Activated CD4-positive, alpha-beta T cell treated with anti-CD3 and anti-CD28 coated beads for 36 hours (primary cell): ENCODE data around the gene CDKN1A. TPM values are rescaled to one million over a fixed set of nuclear protein-coding genes. Genes with fewer than 3 reads are reported as not detected.

ENCODE experiments used
- ATAC-seq: fragments of 200-7000 bp; cut with Tn5 transposase; one replicate; pipeline ENCODE4 v1.10.0; 2021; ENCODE audit warnings: mild to moderate bottlenecking, moderate library complexity
- CTCF ChIA-PET: fragments of 350-600 bp; sonication (Branson Sonifier 250); formaldehyde crosslinking; loops from one replicate; lab custom pipeline; 2021; ENCODE audit warnings: antibody characterized with exemption; lab: Charles Lee
- POLR2A ChIA-PET: fragments of 350-600 bp; sonication (Branson Sonifier 250); formaldehyde crosslinking; loops from one replicate; lab custom pipeline; 2021; ENCODE audit warnings: antibody characterized with exemption, inconsistent platforms; lab: Charles Lee
- DNase-seq: peaks from one replicate; pipeline ENCODE4 v3.0.0-alpha.2; 2020
- H3K27ac Mint-ChIP-seq: one replicate; pipeline ENCODE4 v1.8.0; 2021; ENCODE audit warnings: mixed read lengths
- H3K27me3 Mint-ChIP-seq: one replicate; pipeline ENCODE4 v1.8.0; 2021; ENCODE audit warnings: mixed read lengths
- H3K36me3 Mint-ChIP-seq: one replicate; pipeline ENCODE4 v1.8.0; 2021; ENCODE audit warnings: low read depth, mixed read lengths
- H3K4me1 Mint-ChIP-seq: one replicate; pipeline ENCODE4 v1.8.0; 2021; ENCODE audit warnings: mixed read lengths
- H3K4me3 Mint-ChIP-seq: one replicate; pipeline ENCODE4 v1.8.0; 2021; ENCODE audit warnings: mild to moderate bottlenecking, moderate library complexity, mixed read lengths
- H3K9me3 Mint-ChIP-seq: one replicate; pipeline ENCODE4 v1.8.0; 2021; ENCODE audit warnings: low read depth, mixed read lengths
- intact Hi-C, 2 experiments: fragments of 100-400 bp; cut with DNase I in 1 of 2; cut with micrococcal nuclease in 1 of 2; formaldehyde crosslinking; loops; one replicate each; pipeline versions ENCODE4 v1.14.2 to v1.15.1; 2022 to 2024; cut with DNase I, micrococcal nuclease
- total RNA-seq, 2 experiments: library from RNA; stranded (reverse); gene quantifications; one replicate each; pipeline ENCODE4 v1.2.3, GENCODE V29; 2021

CDKN1A gene
- total RNA-seq, 2 experiments from 2014 or later, result 31.3 to 35.9 TPM

DNA sequence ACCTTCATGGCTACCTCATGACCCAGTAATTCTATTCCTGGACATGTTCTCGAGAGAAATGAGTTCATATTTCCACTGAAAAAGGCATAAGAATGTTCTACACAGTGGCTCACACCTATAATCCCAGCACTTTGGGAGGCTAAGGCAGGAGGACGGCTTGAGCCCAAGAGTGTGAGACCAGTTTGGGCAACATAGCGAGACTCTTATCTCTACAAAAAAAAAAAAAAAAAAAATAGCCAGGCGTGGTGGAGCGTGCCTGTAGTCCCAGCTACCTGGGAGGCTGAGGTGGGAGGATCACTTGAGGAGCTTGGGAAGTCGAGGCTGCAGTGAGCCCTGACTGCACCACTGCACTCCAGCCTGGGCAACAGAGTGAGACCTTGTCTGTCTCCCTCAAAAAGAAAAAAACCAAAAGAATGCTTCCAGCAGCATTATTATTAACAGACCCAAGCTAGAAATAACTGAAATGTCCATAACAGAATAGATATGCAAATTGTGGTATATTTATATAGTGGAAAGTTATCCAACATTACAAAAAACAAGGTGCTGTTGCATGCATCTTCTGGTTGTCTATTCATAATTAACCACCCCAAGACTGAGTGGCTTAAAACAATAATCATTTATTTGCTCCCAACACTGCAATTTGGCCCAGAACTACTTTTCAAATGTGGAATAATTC is 9.7 kb downstream of the CDKN1A start:
- H3K9me3 Mint-ChIP-seq, result no peaks in the 10 kb centered on the region
- intact Hi-C loops, result no loop called here
- ChIA-PET CTCF (interaction anchor here (0.6 to 1.0 kb wide), 2 partner anchors 70 to 71 kb away, joined by 3 read pairs; no protein-coding TSS in a partner anchor), POLR2A (interaction anchor here (0.6 kb wide), 1 partner anchor 598 kb away, joined by 3 read pairs; no protein-coding TSS in a partner anchor)
- no peak overlapping the region for H3K4me3 Mint-ChIP-seq
- DNase-seq (no peak), ATAC-seq (no peak)
- no peaks in the 10 kb centered on the region for H3K27me3 Mint-ChIP-seq
- peaks cover 26% of the 10 kb centered on the region for H3K4me1 Mint-ChIP-seq
- H3K36me3 Mint-ChIP-seq, result peaks cover 36% of the 10 kb centered on the region
- H3K27ac Mint-ChIP-seq, result no peak overlapping the region

DNA sequence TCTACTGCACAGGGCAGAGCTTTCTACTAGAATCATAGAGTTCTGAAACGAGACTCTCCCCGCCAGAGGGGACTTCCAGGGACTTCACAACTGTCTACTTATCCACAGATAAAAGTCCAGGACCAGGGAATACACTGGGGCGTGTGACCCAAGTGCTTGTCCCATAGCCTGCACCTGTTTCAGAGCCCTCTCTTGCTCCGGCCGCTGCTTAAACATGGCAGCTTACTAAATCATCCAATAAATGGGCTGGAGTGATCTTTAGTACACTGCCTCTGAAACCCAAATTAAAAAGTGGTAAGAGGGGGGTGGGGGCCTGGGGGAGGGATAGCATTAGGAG is 10.2 kb downstream of the CDKN1A start:
- ATAC-seq (no peak), DNase-seq (no peak)
- H3K27me3 Mint-ChIP-seq, result no peaks in the 10 kb centered on the region
- no peaks in the 10 kb centered on the region for H3K9me3 Mint-ChIP-seq
- POLR2A ChIA-PET, result interaction anchor here (0.6 kb wide), 1 partner anchor 597 kb away, joined by 3 read pairs; no protein-coding TSS in a partner anchor
- CTCF ChIA-PET, result interaction anchor here (1.0 kb wide), 1 partner anchor 71 kb away, joined by 3 read pairs; no protein-coding TSS in a partner anchor
- H3K27ac Mint-ChIP-seq, result no peak overlapping the region
- H3K36me3 Mint-ChIP-seq, result peaks cover 31% of the 10 kb centered on the region
- intact Hi-C loops, result no loop called here
- peaks cover 23% of the 10 kb centered on the region for H3K4me1 Mint-ChIP-seq
- no peak overlapping the region for H3K4me3 Mint-ChIP-seq

- ChIA-PET CTCF (interaction anchor here (1.8 to 2.0 kb wide), 2 partner anchors 10 to 75 kb away, joined by 4 to 10 read pairs; no protein-coding TSS in a partner anchor), POLR2A (no interaction called here)
- DNase-seq, result no peak
- Mint-ChIP-seq H3K9me3 (no peaks in the 10 kb centered on the region), H3K4me3 (no peak overlapping the region), H3K36me3 (peaks cover 10% of the 10 kb centered on the region), H3K27ac (peak overlapping the region; percentile 17), H3K4me1 (peaks cover 34% of the 10 kb centered on the region), H3K27me3 (no peaks in the 10 kb centered on the region)
- intact Hi-C loops, result no loop called here
- no peak for ATAC-seq
These were observed 12.5 kb downstream of the CDKN1A start for GRCh38 chr6:36691011-36691410.

- no peaks in the 10 kb centered on the region for H3K9me3 Mint-ChIP-seq
- DNase-seq (no peak), ATAC-seq (no peak)
- H3K27ac Mint-ChIP-seq, result no peak overlapping the region
- intact Hi-C loops, result no loop called here
- ChIA-PET POLR2A (no interaction called here), CTCF (no interaction called here)
- no peaks in the 10 kb centered on the region for H3K27me3 Mint-ChIP-seq
- H3K36me3 Mint-ChIP-seq, result peaks cover 5% of the 10 kb centered on the region
- H3K4me1 Mint-ChIP-seq, result peaks cover 40% of the 10 kb centered on the region
- H3K4me3 Mint-ChIP-seq, result no peak overlapping the region
These were observed 13.1 kb downstream of the CDKN1A start for GRCh38 chr6:36691612-36692011.

- POLR2A ChIA-PET, result no interaction called here
- no peaks in the 10 kb centered on the region for H3K36me3 Mint-ChIP-seq
- CTCF ChIA-PET, result interaction anchor here (0.6 to 1.5 kb wide), 7 partner anchors 9 to 172 kb away, joined by 3 to 5 read pairs (median 4); partner anchors contain the start of gene SRSF3
- peak; percentile 50 for DNase-seq
- peaks cover 41% of the 10 kb centered on the region for H3K4me1 Mint-ChIP-seq
- peak; percentile 64 for ATAC-seq
- no peak overlapping the region for H3K27ac Mint-ChIP-seq
- intact Hi-C loops, result no loop called here
- H3K4me3 Mint-ChIP-seq, result no peak overlapping the region
- no peaks in the 10 kb centered on the region for H3K27me3 Mint-ChIP-seq
- no peaks in the 10 kb centered on the region for H3K9me3 Mint-ChIP-seq
These were observed 13.7 kb downstream of the CDKN1A start for GRCh38 chr6:36692220-36692619.

DNA sequence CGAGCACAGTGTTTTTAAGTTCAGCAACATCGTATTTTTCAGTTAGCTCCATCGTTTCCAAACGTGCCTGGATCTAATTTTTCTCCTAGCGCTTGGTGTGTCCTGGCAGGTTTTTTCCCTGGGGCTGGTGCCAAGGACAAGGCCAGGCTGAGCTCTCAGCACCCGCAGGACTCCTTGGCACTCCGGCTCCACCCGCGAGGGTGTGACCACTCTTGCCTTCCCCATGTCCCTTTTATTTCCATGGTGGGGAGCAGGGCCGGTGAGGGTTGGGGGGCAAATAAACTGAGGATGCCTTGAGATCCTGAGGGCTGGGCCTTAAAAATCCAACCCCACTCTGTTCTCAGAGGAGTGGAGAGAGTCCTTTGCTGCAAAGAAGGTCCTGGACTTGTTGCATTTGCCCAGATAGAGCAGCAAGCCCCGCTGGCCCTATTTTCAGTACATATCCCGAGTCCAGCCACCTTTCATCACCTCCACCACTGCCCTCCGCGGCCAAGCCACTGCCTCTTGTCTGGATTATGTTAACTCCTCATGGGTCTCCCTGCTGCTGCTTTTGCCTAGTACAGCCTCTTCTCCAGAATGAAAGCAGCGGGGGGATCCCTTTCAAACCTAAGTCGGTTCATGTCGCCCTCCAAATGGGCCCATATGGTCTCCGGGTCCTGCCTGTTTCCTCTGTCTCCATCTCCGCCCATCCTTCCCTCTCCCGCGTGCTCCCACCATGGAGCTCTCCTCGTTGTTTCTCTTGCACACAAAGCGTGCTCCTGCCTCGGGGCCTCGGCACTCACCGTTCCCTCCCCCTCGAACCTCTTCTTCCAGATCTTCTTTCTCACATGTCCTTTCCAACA is 14.6 kb downstream of the CDKN1A start:
- DNase-seq (no peak), ATAC-seq (no peak)
- H3K4me1 Mint-ChIP-seq, result peaks cover 41% of the 10 kb centered on the region
- POLR2A ChIA-PET, result interaction anchor here (0.6 kb wide), 1 partner anchor 150 kb away, joined by 4 read pairs; no protein-coding TSS in a partner anchor
- CTCF ChIA-PET, result interaction anchor here (0.6 to 1.5 kb wide), 9 partner anchors 9 to 173 kb away, joined by 3 to 5 read pairs (median 4); partner anchors contain the start of gene SRSF3
- H3K36me3 Mint-ChIP-seq, result no peaks in the 10 kb centered on the region
- no peaks in the 10 kb centered on the region for H3K27me3 Mint-ChIP-seq
- H3K4me3 Mint-ChIP-seq, result no peak overlapping the region
- no peaks in the 10 kb centered on the region for H3K9me3 Mint-ChIP-seq
- intact Hi-C loops, result no loop called here
- no peak overlapping the region for H3K27ac Mint-ChIP-seq

GRCh38 chr6:36694616-36695015 is 16.1 kb downstream of the CDKN1A start:
- H3K27ac Mint-ChIP-seq, result peak overlapping the region; percentile 67

DNA sequence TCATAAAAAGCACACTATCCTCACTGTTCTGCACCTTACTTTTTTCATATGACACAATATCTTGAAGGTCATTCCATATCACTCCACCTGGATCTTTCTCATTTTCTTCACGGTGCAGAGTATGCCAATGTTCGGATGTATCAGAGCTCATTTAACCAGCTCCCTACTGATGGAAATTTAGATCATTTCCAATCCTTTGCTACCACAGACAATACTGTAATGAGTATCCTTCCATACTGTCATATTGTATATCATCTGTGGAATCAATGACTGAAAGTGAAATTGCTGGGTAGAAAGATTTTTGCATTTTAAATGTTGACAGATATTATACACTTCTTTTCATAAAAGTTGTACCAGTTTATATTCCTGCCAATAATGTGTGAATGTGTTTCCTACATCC is 16.9 kb downstream of the CDKN1A start:
- DNase-seq, result no peak
- H3K27ac Mint-ChIP-seq, result peak overlapping the region; percentile 67
- intact Hi-C loops, result loop anchor here (1.0 kb wide), 3 partner anchors 13 to 60 kb away; no protein-coding TSS in a partner anchor

More at GRCh38 chr6:36694616-36695015, 16.1 kb downstream of the CDKN1A start:
- H3K4me3 Mint-ChIP-seq, result no peak overlapping the region
- CTCF ChIA-PET, result no interaction called here
- H3K4me1 Mint-ChIP-seq, result peaks cover 41% of the 10 kb centered on the region
- no peak for DNase-seq
- POLR2A ChIA-PET, result interaction anchor here (1.6 kb wide), 1 partner anchor 16 kb away, joined by 4 read pairs; the partner anchor contains the start of gene CDKN1A
- H3K27me3 Mint-ChIP-seq, result no peaks in the 10 kb centered on the region
- no peaks in the 10 kb centered on the region for H3K36me3 Mint-ChIP-seq
- no peaks in the 10 kb centered on the region for H3K9me3 Mint-ChIP-seq
- intact Hi-C loops, result loop anchor here (1.0 kb wide), 3 partner anchors 12 to 61 kb away; no protein-coding TSS in a partner anchor
- ATAC-seq, result no peak

GRCh38 chr6:36697481-36697903 is 19.0 kb downstream of the CDKN1A start, which contains the start of gene RAB44:
Gene RAB44, plus strand, starts transcription at chr6:36697826. Its CDS starts 6,410 bp downstream, at chr6:36704236.
- intact Hi-C loops, result no loop called here
- no peak within 1 kb of the TSS for H3K4me3 Mint-ChIP-seq
- H3K4me1 Mint-ChIP-seq, result peaks cover 28% of the 10 kb centered on the region
- POLR2A ChIA-PET, result no interaction called here
- no peak for DNase-seq
- no peak for ATAC-seq
- no peaks in the 10 kb centered on the region for H3K27me3 Mint-ChIP-seq
- CTCF ChIA-PET, result interaction anchor here (0.5 to 1.1 kb wide), 3 partner anchors 19 to 340 kb away, joined by 3 to 6 read pairs (median 3); partner anchors contain the start of gene CDKN1A
- no peaks in the 10 kb centered on the region for H3K9me3 Mint-ChIP-seq
- H3K27ac Mint-ChIP-seq, result no peak within 1 kb of the TSS
- no peaks in the 10 kb centered on the region for H3K36me3 Mint-ChIP-seq

More for the DNA sequence above, 16.9 kb downstream of the CDKN1A start:
- H3K4me1 Mint-ChIP-seq, result peaks cover 41% of the 10 kb centered on the region
- H3K36me3 Mint-ChIP-seq, result no peaks in the 10 kb centered on the region
- H3K27me3 Mint-ChIP-seq, result no peaks in the 10 kb centered on the region
- ChIA-PET POLR2A (interaction anchor here (0.6 to 1.6 kb wide), 3 partner anchors 17 to 180 kb away, joined by 4 read pairs; partner anchors contain the start of gene CDKN1A), CTCF (interaction anchor here (0.6 to 1.3 kb wide), 4 partner anchors 15 to 354 kb away, joined by 3 to 5 read pairs (median 4); no protein-coding TSS in a partner anchor)
- peak; percentile 84 for ATAC-seq
- no peak overlapping the region for H3K4me3 Mint-ChIP-seq
- H3K9me3 Mint-ChIP-seq, result no peaks in the 10 kb centered on the region

- no peaks in the 10 kb centered on the region for H3K27me3 Mint-ChIP-seq
- ChIA-PET CTCF (interaction anchor here (0.6 to 0.9 kb wide), 2 partner anchors 92 to 1736 kb away, joined by 3 to 4 read pairs; no protein-coding TSS in a partner anchor), POLR2A (interaction anchor here (0.6 kb wide), 1 partner anchor 96 kb away, joined by 3 read pairs; no protein-coding TSS in a partner anchor)
- no peak for DNase-seq
- intact Hi-C loops, result no loop called here
- no peak for ATAC-seq
- peaks cover 25% of the 10 kb centered on the region for H3K4me1 Mint-ChIP-seq
- H3K36me3 Mint-ChIP-seq, result no peaks in the 10 kb centered on the region
- no peaks in the 10 kb centered on the region for H3K9me3 Mint-ChIP-seq
- no peak overlapping the region for H3K4me3 Mint-ChIP-seq
- no peak overlapping the region for H3K27ac Mint-ChIP-seq
These were observed 19.7 kb downstream of the CDKN1A start for GRCh38 chr6:36698196-36698595.

DNA sequence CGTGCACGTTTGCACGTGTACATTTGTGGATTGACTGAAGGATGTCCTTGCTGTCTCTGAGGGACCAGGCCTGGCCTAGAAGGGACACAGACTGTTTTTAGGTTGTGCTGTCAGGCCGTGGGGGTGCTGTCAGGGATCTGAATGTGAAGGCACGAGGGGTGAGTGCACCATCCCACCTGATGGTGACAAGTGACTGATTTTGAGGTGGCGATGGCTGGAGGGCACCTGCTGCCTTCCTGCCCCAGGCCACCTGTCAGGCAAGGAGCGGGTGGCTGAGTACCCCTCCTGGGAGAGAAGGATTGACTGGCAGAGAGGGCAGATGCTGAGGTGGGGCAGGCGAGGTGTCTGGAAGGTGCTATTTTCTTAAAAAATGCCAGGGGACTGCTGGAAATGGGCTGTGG is 20.4 kb downstream of the CDKN1A start:
- POLR2A ChIA-PET, result no interaction called here
- Mint-ChIP-seq H3K9me3 (no peaks in the 10 kb centered on the region), H3K36me3 (no peaks in the 10 kb centered on the region), H3K27me3 (no peaks in the 10 kb centered on the region), H3K4me1 (peaks cover 23% of the 10 kb centered on the region), H3K27ac (no peak overlapping the region), H3K4me3 (no peak overlapping the region)
- CTCF ChIA-PET, result no interaction called here
- intact Hi-C loops, result no loop called here
- DNase-seq (no peak), ATAC-seq (no peak)
